Measurements from ENCODE around the gene LMLN. TPM values are rescaled to one million over a fixed set of nuclear protein-coding genes. Genes with fewer than 3 reads are reported as not detected.
"Not testable (repeated sequence)": the region's sequence is repeated elsewhere in the genome, so short reads cannot be mapped to it uniquely, and the experiment has no call there.

LMLN gene
- total and polyA plus RNA-seq, 2 donors (not counting 1 experiment from before 2014, with no cell fraction given): 6.6 to 7.1 TPM

- no peak overlapping the region for H3K4me2 ChIP-seq (ENCODE audit: extremely low read depth, insufficient read depth, low read length)
- no peak overlapping the region for H3K4me3 ChIP-seq (replicated peaks in 1 of 4; ENCODE audit: control extremely low read depth in 1 of 4, insufficient read depth in 1 of 4, low read depth in 3 of 4, low read length in 4 of 4)
- H4K20me1 ChIP-seq (ENCODE audit: control insufficient read depth, extremely low read depth, insufficient read depth, low read length): no peaks in the 10 kb centered on the region
- H3K27me3 ChIP-seq (ENCODE audit: control insufficient read depth, insufficient read depth, low read length): no peaks in the 10 kb centered on the region
- no peak overlapping the region for H3K27ac ChIP-seq (ENCODE audit: insufficient read depth, low read length)
- no peaks in the 10 kb centered on the region for H3K36me3 ChIP-seq (ENCODE audit: control insufficient read depth, insufficient read depth, low read length)
- no peak for TF ChIP-seq EZH2 (IDR thresholded peaks at IDR 0.05; ENCODE audit: low read length, missing control alignments)
- no peak for TF ChIP-seq CTCF (conservative IDR thresholded peaks at IDR 0.05 in 1 of 2, IDR thresholded peaks at IDR 0.05 in 1 of 2; ENCODE audit: low read depth in 1 of 2, low read length in 2 of 2)
- H3K4me1 ChIP-seq (ENCODE audit: control insufficient read depth, extremely low read depth, insufficient read depth, low read length): no peaks in the 10 kb centered on the region
- no peak overlapping the region for H3K9ac ChIP-seq (ENCODE audit: insufficient read depth, low read length)
- H2AFZ ChIP-seq (ENCODE audit: low read length): no peak overlapping the region
- DNase-seq (ENCODE audit: low read depth in 2 of 2): no peak
- H3K79me2 ChIP-seq (ENCODE audit: control insufficient read depth, insufficient read depth, low read length): no peaks in the 10 kb centered on the region
- no peaks in the 10 kb centered on the region for H3K9me3 ChIP-seq (ENCODE audit: control insufficient read depth, insufficient read depth, low read depth, low read length)
These were observed 86.3 kb downstream of the LMLN start for GRCh38 chr3:198046120-198046857.

GRCh38 chr3:198048445-198048844, 88.4 kb downstream of the LMLN start:
- no peaks in the 10 kb centered on the region for H3K4me1 ChIP-seq (ENCODE audit: control insufficient read depth, extremely low read depth, insufficient read depth, low read length)
- no peaks in the 10 kb centered on the region for H3K9me3 ChIP-seq (ENCODE audit: control insufficient read depth, insufficient read depth, low read depth, low read length)
- no peaks in the 10 kb centered on the region for H3K27me3 ChIP-seq (ENCODE audit: control insufficient read depth, insufficient read depth, low read length)
- no peak overlapping the region for H2AFZ ChIP-seq (ENCODE audit: low read length)
- H3K4me3 ChIP-seq (replicated peaks in 1 of 4; ENCODE audit: control extremely low read depth in 1 of 4, insufficient read depth in 1 of 4, low read depth in 3 of 4, low read length in 4 of 4): no peak overlapping the region
- no peak overlapping the region for H3K4me2 ChIP-seq (ENCODE audit: extremely low read depth, insufficient read depth, low read length)
- H4K20me1 ChIP-seq (ENCODE audit: control insufficient read depth, extremely low read depth, insufficient read depth, low read length): no peaks in the 10 kb centered on the region
- no peaks in the 10 kb centered on the region for H3K36me3 ChIP-seq (ENCODE audit: control insufficient read depth, insufficient read depth, low read length)
- no peaks in the 10 kb centered on the region for H3K79me2 ChIP-seq (ENCODE audit: control insufficient read depth, insufficient read depth, low read length)
- no peak for DNase-seq (ENCODE audit: low read depth in 2 of 2)
- no peak overlapping the region for H3K9ac ChIP-seq (ENCODE audit: insufficient read depth, low read length)
- no peak overlapping the region for H3K27ac ChIP-seq (ENCODE audit: insufficient read depth, low read length)
- TF ChIP-seq EZH2 (IDR thresholded peaks at IDR 0.05; ENCODE audit: low read length, missing control alignments): no peak
- TF ChIP-seq CTCF (conservative IDR thresholded peaks at IDR 0.05 in 1 of 2, IDR thresholded peaks at IDR 0.05 in 1 of 2; ENCODE audit: low read depth in 1 of 2, low read length in 2 of 2): no peak

- H3K27me3 ChIP-seq (ENCODE audit: control insufficient read depth, insufficient read depth, low read length): no peaks in the 10 kb centered on the region
- H2AFZ ChIP-seq (ENCODE audit: low read length): no peak overlapping the region
- H3K9ac ChIP-seq (ENCODE audit: insufficient read depth, low read length): no peak overlapping the region
- no peak overlapping the region for H3K4me3 ChIP-seq (replicated peaks in 1 of 4; ENCODE audit: control extremely low read depth in 1 of 4, insufficient read depth in 1 of 4, low read depth in 3 of 4, low read length in 4 of 4)
- no peak overlapping the region for H3K4me2 ChIP-seq (ENCODE audit: extremely low read depth, insufficient read depth, low read length)
- no peaks in the 10 kb centered on the region for H3K4me1 ChIP-seq (ENCODE audit: control insufficient read depth, extremely low read depth, insufficient read depth, low read length)
- no peak for DNase-seq (ENCODE audit: low read depth in 2 of 2)
- H3K9me3 ChIP-seq (ENCODE audit: control insufficient read depth, insufficient read depth, low read depth, low read length): no peaks in the 10 kb centered on the region
- H4K20me1 ChIP-seq (ENCODE audit: control insufficient read depth, extremely low read depth, insufficient read depth, low read length): no peaks in the 10 kb centered on the region
- H3K27ac ChIP-seq (ENCODE audit: insufficient read depth, low read length): no peak overlapping the region
- H3K79me2 ChIP-seq (ENCODE audit: control insufficient read depth, insufficient read depth, low read length): no peaks in the 10 kb centered on the region
- no peaks in the 10 kb centered on the region for H3K36me3 ChIP-seq (ENCODE audit: control insufficient read depth, insufficient read depth, low read length)
- no peak for TF ChIP-seq CTCF (conservative IDR thresholded peaks at IDR 0.05 in 1 of 2, IDR thresholded peaks at IDR 0.05 in 1 of 2; ENCODE audit: low read depth in 1 of 2, low read length in 2 of 2)
- TF ChIP-seq EZH2 (IDR thresholded peaks at IDR 0.05; ENCODE audit: low read length, missing control alignments): no peak
These were observed 91.8 kb downstream of the LMLN start for GRCh38 chr3:198051836-198052235.

DNA sequence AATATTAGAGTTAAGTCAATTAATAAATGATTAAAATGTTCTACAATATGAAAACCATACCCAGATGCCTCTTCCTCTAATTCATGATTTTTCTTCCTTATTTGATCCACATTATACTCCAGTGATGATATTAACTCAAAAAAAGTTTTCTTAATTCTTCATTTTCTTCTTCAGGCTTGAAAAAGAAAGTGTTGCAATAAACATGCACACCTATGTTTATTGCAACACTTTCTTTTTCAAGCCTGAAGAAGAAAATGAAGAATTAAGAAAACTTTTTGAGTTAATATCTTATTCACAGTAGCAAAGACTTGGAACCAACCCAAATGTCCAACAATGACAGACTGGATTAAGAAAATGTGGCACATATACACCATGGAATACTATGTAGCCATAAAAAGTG, 93.4 kb downstream of the LMLN start:
- not testable (repeated sequence) for H3K36me3 ChIP-seq (ENCODE audit: control insufficient read depth, insufficient read depth, low read length); H3K4me3 ChIP-seq (replicated peaks in 1 of 4; ENCODE audit: control extremely low read depth in 1 of 4, insufficient read depth in 1 of 4, low read depth in 3 of 4, low read length in 4 of 4); H3K9me3 ChIP-seq (ENCODE audit: control insufficient read depth, insufficient read depth, low read depth, low read length); H3K9ac ChIP-seq (ENCODE audit: insufficient read depth, low read length); H3K27ac ChIP-seq (ENCODE audit: insufficient read depth, low read length); H4K20me1 ChIP-seq (ENCODE audit: control insufficient read depth, extremely low read depth, insufficient read depth, low read length); H3K4me2 ChIP-seq (ENCODE audit: extremely low read depth, insufficient read depth, low read length); DNase-seq (ENCODE audit: low read depth in 2 of 2); H3K27me3 ChIP-seq (ENCODE audit: control insufficient read depth, insufficient read depth, low read length); H3K4me1 ChIP-seq (ENCODE audit: control insufficient read depth, extremely low read depth, insufficient read depth, low read length); H3K79me2 ChIP-seq (ENCODE audit: control insufficient read depth, insufficient read depth, low read length); H2AFZ ChIP-seq (ENCODE audit: low read length)

Data from fibroblast of lung (primary cell).